A549 (cell line): ENCODE measurements around the gene ZFHX3. TPM values are rescaled to one million over a fixed set of nuclear protein-coding genes. Genes with fewer than 3 reads are reported as not detected.

Experiments used
- ATAC-seq, 2 experiments: fragments of 200-7000 bp in 1 of 2; fragments of >200 bp in 1 of 2; cut with Nextera tagmentation in 1 of 2; cut with Tn5 transposase in 1 of 2; 3 replicates each; pipeline versions ENCODE4 v1.8.0 to v1.9.1; 2018 to 2020; ENCODE audit warnings: mild to moderate bottlenecking in 1 of 2, moderate library complexity in 1 of 2
- CTCF ChIA-PET: fragments of 300-600 bp; sonication (Branson Sonifier 250); formaldehyde crosslinking; extraction: SDS; loops from one replicate; lab custom pipeline; 2021; ENCODE audit warnings: antibody characterized with exemption, inconsistent platforms; lab: Yijun Ruan, JAX
- POLR2A ChIA-PET: fragments of 350-600 bp; formaldehyde crosslinking; extraction: SDS; loops from one replicate; lab custom pipeline; 2021; ENCODE audit warnings: antibody characterized with exemption, inconsistent platforms; lab: Yijun Ruan, JAX
- DNase-seq, 2 experiments: peaks; one replicate each; pipeline versions ENCODE4 v3.0.0 to v3.0.0-alpha.2; 2011 to 2016; ENCODE audit warnings: low read depth in 1 of 2, low spot score in 1 of 2
- FAIRE-seq: peaks from 2 replicates; lab custom pipeline; 2011; peaks lifted over from hg19 to GRCh38; lab: Jason Lieb, UNC
- H3K27ac ChIP-seq, 2 experiments: fragments of >200 bp; sonication (Bioruptor Twin); formaldehyde crosslinking; 3 replicates each; pipeline ENCODE4 v1.5.1; 2016 to 2017
- H3K4me1 ChIP-seq: fragments of >200 bp; sonication (Bioruptor Twin); formaldehyde crosslinking; 3 replicates; pipeline ENCODE4 v1.6.1; 2016
- H3K4me2 ChIP-seq: fragments of >200 bp; sonication (Bioruptor Twin); formaldehyde crosslinking; 3 replicates; pipeline ENCODE4 v1.6.1; 2016
- H3K4me3 ChIP-seq: fragments of >200 bp; sonication (Bioruptor Twin); formaldehyde crosslinking; 3 replicates; pipeline ENCODE4 v1.5.1; 2016
- H3K9me3 ChIP-seq: fragments of >200 bp; sonication (Bioruptor Twin); formaldehyde crosslinking; 3 replicates; pipeline ENCODE4 v1.6.1; 2016
- CBX8 ChIP-seq: fragments of 200-600 bp; sonication (generic); IDR thresholded peaks from 2 replicates; pipeline ENCODE4 v1.6.1; 2016
- CHD2 ChIP-seq: fragments of 150-350 bp; IDR thresholded peaks from 2 replicates; pipeline ENCODE4 v1.6.1; 2014; ENCODE audit warnings: low read length; ENCODE audit not compliant: partially characterized antibody
- EHF ChIP-seq: fragments of 250-450 bp; sonication (Bioruptor Pico); IDR thresholded peaks from 2 replicates; pipeline ENCODE4 v1.5.0; 2020; ENCODE audit warnings: mild to moderate bottlenecking
- EP300 ChIP-seq, 2 experiments: fragments of >200 bp; sonication (Bioruptor Twin); formaldehyde crosslinking; IDR thresholded peaks; 2 replicates in 1 of 2; 3 replicates in 1 of 2; pipeline ENCODE4 v1.6.1; 2016 to 2017
- ESRRA ChIP-seq: fragments of 150-350 bp; IDR thresholded peaks from 2 replicates; pipeline ENCODE4 v1.6.1; 2014; ENCODE audit warnings: mild to moderate bottlenecking, low read length, borderline replicate concordance
- FOXS1 ChIP-seq: fragments of 250-450 bp; sonication (Bioruptor Pico); IDR thresholded peaks from 2 replicates; pipeline ENCODE4 v1.5.0; 2020; ENCODE audit warnings: mild to moderate bottlenecking, moderate library complexity
- HOXB5 ChIP-seq: fragments of 250-450 bp; sonication (Bioruptor Pico); IDR thresholded peaks from 2 replicates; pipeline ENCODE4 v1.5.0; 2020; ENCODE audit warnings: mild to moderate bottlenecking, moderate library complexity
- JUN ChIP-seq, 2 experiments: fragments of >200 bp; sonication (Bioruptor Twin); formaldehyde crosslinking; IDR thresholded peaks; 2 replicates in 1 of 2; 3 replicates in 1 of 2; pipeline ENCODE4 v1.6.1; 2016 to 2017
- KDM1A ChIP-seq: fragments of 200-600 bp; sonication (generic); IDR thresholded peaks from 2 replicates; pipeline ENCODE4 v1.6.1; 2016; ENCODE audit warnings: low read depth, mild to moderate bottlenecking
- MAFK ChIP-seq: fragments of 450-650 bp; IDR thresholded peaks from 2 replicates; pipeline ENCODE4 v1.6.1; 2014; ENCODE audit not compliant: partially characterized antibody
- MAZ ChIP-seq: fragments of 150-350 bp; IDR thresholded peaks from 2 replicates; pipeline ENCODE4 v1.6.1; 2014; ENCODE audit warnings: antibody characterized with exemption, low read depth, low read length, borderline replicate concordance
- MYC ChIP-seq: IDR thresholded peaks from 2 replicates; pipeline ENCODE4 v1.6.1; 2012; ENCODE audit warnings: mild to moderate bottlenecking, inconsistent platforms, low read length, improper control_type of control experiment, borderline replicate concordance
- NPAS2 ChIP-seq: fragments of 250-450 bp; sonication (Bioruptor Pico); IDR thresholded peaks from 2 replicates; pipeline ENCODE4 v1.8.0; 2022; ENCODE audit warnings: mild to moderate bottlenecking, moderate library complexity, borderline replicate concordance
- POLR2A ChIP-seq: IDR thresholded peaks from 2 replicates; pipeline ENCODE4 v1.6.1; 2012; ENCODE audit warnings: mild to moderate bottlenecking, low read length
- RCOR1 ChIP-seq: fragments of 150-350 bp; IDR thresholded peaks from 2 replicates; pipeline ENCODE4 v1.6.1; 2014; ENCODE audit warnings: antibody characterized with exemption, low read length, low read depth
- SMC3 ChIP-seq: fragments of >200 bp; sonication (Bioruptor Twin); formaldehyde crosslinking; IDR thresholded peaks from 3 replicates; pipeline ENCODE4 v1.6.1; 2018; ENCODE audit warnings: inconsistent platforms
- WGBS: methylation state at CpG from one replicate; pipeline ENCODE4 v1.1.6; 2017; ENCODE audit errors: missing lambda C conversion rate; 5-methylcytosine and 5-hydroxymethylcytosine counted together
- polyA plus RNA-seq, 4 experiments: library from polyadenylated mRNA; depleted of rRNA in 3 of 4; stranded (reverse); fragments of >200 nt; fragmentation: RNase III in 1 of 4; extraction: RNeasy Plus Mini Kit Qiagen cat#74134 plus additional on column Dnase treatment in 1 of 4; gene quantifications; 2 replicates in 3 of 4; 3 replicates in 1 of 4; pipeline ENCODE4 v1.2.3, GENCODE V29; 2011 to 2017
- TF ChIP-seq, protein P1 (sequence below): fragments of 450-650 bp; IDR thresholded peaks from 2 replicates; pipeline ENCODE4 v1.6.1; 2014; ENCODE audit warnings: antibody characterized with exemption
- TF ChIP-seq, protein P2 (sequence below): fragments of >200 bp; sonication (Bioruptor Twin); formaldehyde crosslinking; IDR thresholded peaks from 3 replicates; pipeline ENCODE4 v1.5.1; 2016
- TF ChIP-seq, protein P3 (sequence below): fragments of 150-350 bp; IDR thresholded peaks from 2 replicates; pipeline ENCODE4 v1.6.1; 2014; ENCODE audit warnings: low read depth, mild to moderate bottlenecking, low read length
- TF ChIP-seq, protein P4 (sequence below): IDR thresholded peaks from 2 replicates; pipeline ENCODE4 v1.6.1; 2012
- TF ChIP-seq, protein P5 (sequence below): fragments of 250-450 bp; sonication (Bioruptor Pico); IDR thresholded peaks from 2 replicates; pipeline ENCODE4 v1.5.0; 2020; ENCODE audit warnings: low read depth, mild to moderate bottlenecking, moderate library complexity

ZFHX3 gene
- polyA plus RNA-seq, 2 of the 4 experiments (the other 2 are of a cell fraction) = 3.9 to 6.5 TPM

DNA sequence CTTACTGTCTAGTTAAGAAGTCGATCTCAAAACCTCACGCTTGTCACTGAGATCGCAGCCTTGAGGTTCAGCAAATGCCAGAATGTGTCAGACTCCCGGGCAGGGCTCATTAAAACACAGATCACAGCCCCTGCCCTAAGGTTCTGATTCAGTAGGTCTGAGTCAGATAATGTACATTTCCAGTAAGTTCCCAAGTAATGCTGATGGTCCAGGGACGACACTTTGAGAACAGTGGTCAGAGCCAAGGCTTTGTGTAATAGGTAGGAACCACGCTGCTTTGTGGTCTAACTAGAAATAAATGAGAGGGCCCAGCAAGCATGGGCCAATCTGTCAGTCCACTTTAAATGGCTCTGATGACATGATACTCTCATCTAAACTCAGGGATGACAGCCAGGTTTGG, 228.6 kb downstream of the ZFHX3 start:
- TF ChIP-seq RCOR1 = no peak
- TF ChIP-seq CBX8 = no peak
- TF ChIP-seq, protein P1, sequence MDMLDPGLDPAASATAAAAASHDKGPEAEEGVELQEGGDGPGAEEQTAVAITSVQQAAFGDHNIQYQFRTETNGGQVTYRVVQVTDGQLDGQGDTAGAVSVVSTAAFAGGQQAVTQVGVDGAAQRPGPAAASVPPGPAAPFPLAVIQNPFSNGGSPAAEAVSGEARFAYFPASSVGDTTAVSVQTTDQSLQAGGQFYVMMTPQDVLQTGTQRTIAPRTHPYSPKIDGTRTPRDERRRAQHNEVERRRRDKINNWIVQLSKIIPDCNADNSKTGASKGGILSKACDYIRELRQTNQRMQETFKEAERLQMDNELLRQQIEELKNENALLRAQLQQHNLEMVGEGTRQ = no peak
- TF ChIP-seq, protein P2, sequence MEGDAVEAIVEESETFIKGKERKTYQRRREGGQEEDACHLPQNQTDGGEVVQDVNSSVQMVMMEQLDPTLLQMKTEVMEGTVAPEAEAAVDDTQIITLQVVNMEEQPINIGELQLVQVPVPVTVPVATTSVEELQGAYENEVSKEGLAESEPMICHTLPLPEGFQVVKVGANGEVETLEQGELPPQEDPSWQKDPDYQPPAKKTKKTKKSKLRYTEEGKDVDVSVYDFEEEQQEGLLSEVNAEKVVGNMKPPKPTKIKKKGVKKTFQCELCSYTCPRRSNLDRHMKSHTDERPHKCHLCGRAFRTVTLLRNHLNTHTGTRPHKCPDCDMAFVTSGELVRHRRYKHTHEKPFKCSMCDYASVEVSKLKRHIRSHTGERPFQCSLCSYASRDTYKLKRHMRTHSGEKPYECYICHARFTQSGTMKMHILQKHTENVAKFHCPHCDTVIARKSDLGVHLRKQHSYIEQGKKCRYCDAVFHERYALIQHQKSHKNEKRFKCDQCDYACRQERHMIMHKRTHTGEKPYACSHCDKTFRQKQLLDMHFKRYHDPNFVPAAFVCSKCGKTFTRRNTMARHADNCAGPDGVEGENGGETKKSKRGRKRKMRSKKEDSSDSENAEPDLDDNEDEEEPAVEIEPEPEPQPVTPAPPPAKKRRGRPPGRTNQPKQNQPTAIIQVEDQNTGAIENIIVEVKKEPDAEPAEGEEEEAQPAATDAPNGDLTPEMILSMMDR = no peak
- TF ChIP-seq NPAS2 (CRISPR knock-in tag) = no peak
- TF ChIP-seq MAZ = no peak
- TF ChIP-seq EHF (CRISPR knock-in tag) = no peak
- no peak for TF ChIP-seq POLR2A
- TF ChIP-seq HOXB5 (CRISPR knock-in tag) = no peak
- no peak for TF ChIP-seq KDM1A
- TF ChIP-seq, protein P3, sequence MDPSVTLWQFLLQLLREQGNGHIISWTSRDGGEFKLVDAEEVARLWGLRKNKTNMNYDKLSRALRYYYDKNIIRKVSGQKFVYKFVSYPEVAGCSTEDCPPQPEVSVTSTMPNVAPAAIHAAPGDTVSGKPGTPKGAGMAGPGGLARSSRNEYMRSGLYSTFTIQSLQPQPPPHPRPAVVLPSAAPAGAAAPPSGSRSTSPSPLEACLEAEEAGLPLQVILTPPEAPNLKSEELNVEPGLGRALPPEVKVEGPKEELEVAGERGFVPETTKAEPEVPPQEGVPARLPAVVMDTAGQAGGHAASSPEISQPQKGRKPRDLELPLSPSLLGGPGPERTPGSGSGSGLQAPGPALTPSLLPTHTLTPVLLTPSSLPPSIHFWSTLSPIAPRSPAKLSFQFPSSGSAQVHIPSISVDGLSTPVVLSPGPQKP = no peak
- TF ChIP-seq SMC3 = no peak
- TF ChIP-seq EP300 (IDR thresholded peaks at IDR 0.05) = no peak
- no peak for TF ChIP-seq JUN (IDR thresholded peaks at IDR 0.05)
- TF ChIP-seq FOXS1 = no peak
- no peak for TF ChIP-seq ESRRA
- ATAC-seq = no peak
- H3K27ac ChIP-seq = no peak overlapping the region

DNA sequence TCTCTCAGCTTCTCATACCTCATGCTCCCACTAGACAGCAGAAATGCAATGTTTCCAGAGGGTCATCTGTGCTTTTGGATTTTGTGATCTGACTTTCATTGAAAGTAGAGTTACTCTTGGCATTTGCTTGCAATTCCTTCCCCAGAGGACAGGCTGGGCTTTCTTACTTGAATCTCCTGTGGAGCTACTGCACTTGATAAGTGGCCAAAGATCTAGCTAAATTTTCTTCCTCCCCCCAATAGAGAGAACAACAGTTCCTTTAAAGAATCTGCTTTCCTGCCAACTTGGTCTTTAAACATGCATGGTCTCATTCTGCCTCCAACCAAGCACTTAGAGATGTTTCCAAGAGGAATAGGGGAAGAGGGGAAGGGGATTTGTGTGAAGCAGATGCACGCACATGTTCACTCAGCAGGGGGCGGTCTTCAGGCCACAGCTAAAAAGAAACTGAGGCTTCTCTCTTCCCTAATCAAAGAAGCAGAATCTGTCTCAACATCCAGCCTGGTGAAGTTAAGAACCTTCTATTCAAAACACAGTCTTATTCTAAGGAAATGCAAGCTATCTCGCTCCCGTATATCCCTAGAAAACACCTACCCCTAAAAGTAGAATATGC, 229.6 kb downstream of the ZFHX3 start:
- ChIA-PET POLR2A (no interaction called here), CTCF (interaction anchor here (0.6 to 1.6 kb wide), 10 partner anchors 8 to 694 kb away, joined by 3 to 14 read pairs (median 3); no protein-coding TSS in a partner anchor)
- TF ChIP-seq MYC = no peak
- no peak for TF ChIP-seq MAFK
- TF ChIP-seq CHD2 = no peak
- TF ChIP-seq, protein P4, sequence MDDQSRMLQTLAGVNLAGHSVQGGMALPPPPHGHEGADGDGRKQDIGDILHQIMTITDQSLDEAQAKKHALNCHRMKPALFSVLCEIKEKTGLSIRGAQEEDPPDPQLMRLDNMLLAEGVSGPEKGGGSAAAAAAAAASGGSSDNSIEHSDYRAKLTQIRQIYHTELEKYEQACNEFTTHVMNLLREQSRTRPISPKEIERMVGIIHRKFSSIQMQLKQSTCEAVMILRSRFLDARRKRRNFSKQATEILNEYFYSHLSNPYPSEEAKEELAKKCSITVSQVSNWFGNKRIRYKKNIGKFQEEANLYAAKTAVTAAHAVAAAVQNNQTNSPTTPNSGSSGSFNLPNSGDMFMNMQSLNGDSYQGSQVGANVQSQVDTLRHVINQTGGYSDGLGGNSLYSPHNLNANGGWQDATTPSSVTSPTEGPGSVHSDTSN = no peak
- TF ChIP-seq, protein P5, sequence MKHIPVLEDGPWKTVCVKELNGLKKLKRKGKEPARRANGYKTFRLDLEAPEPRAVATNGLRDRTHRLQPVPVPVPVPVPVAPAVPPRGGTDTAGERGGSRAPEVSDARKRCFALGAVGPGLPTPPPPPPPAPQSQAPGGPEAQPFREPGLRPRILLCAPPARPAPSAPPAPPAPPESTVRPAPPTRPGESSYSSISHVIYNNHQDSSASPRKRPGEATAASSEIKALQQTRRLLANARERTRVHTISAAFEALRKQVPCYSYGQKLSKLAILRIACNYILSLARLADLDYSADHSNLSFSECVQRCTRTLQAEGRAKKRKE (CRISPR knock-in tag) = no peak
- WGBS = 97% methylated on average over 4 of the region's 4 CpGs
- Histone ChIP-seq H3K4me3 (no peak overlapping the region), H3K4me1 (peaks cover 11% of the 10 kb centered on the region; the same call in 2 of the 3 replicates), H3K27ac (no peak overlapping the region), H3K9me3 (no peaks in the 10 kb centered on the region), H3K4me2 (no peak overlapping the region)
- no peak for FAIRE-seq
- no peak for ATAC-seq
- DNase-seq = no peak

More for the DNA sequence above, 228.6 kb downstream of the ZFHX3 start:
- POLR2A ChIA-PET = no interaction called here
- no peak for FAIRE-seq
- Histone ChIP-seq H3K4me1 (peaks cover 6% of the 10 kb centered on the region; the same call in 1 of the 3 replicates), H3K9me3 (no peaks in the 10 kb centered on the region), H3K4me3 (no peak overlapping the region), H3K4me2 (no peak overlapping the region)
- CTCF ChIA-PET = interaction anchor here (1.0 to 1.6 kb wide), 2 partner anchors 8 to 13 kb away, joined by 3 to 6 read pairs; no protein-coding TSS in a partner anchor
- WGBS = 89% methylated on average over 6 of the region's 6 CpGs
- DNase-seq = no peak
